ENCODE measurements around the gene MLXIP. TPM values are rescaled to one million over a fixed set of nuclear protein-coding genes. Genes with fewer than 3 reads are reported as not detected.
"Not testable (repeated sequence)": the region's sequence is repeated elsewhere in the genome, so short reads cannot be mapped to it uniquely, and the experiment has no call there.

Gene MLXIP
- total RNA-seq, 1 donor from 2014 or later: 16.9 TPM

DNA sequence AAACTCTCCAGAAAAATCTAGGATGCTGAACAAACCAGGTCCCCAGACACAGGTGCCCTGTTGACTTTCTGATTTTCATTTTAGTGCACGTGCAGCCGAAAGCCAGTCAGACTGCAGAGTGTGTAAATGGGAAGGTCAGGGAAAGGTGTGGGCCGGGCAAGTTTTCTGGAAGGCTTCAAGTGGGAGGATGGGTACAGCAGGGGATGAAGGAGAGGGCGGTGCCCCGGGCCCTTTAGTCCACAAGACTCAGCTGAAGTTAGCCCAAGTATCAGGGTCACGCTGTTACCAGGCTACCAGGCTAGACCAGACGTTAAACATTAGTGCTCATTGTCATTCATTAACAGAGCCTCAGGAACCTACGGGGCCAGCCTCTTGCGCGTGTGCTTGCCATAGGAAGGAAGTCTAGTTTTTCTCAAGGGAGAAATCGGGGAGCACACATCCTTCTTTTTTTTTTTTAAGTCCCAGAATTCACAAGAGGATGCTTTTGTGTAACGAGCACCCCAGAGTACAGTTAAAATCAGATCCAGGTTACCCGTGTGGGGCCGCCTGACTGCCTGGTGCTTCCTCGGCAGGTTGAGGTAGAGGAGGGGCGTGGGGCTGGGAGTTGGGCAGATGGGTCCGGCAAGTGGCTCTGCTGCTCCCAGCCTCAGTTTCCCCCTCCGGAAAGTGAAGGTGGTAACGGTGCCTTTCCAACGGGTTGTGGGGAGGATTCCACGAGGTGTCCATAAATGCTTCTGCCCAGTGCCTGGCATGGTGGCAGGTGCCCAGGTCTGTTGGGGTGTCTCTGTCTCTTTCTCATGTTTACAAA lies 37.8 kb upstream of the MLXIP start:
- Histone ChIP-seq H3K4me3 (no peak overlapping the region), H3K27me3 (no peaks in the 10 kb centered on the region), H3K36me3 (peaks cover 0 to 22% of the 10 kb centered on the region in 2 donors), H3K9me3 (no peaks in the 10 kb centered on the region), H3K27ac (no peak overlapping the region), H3K4me1 (no peaks in the 10 kb centered on the region)
- no peak for TF ChIP-seq POLR2AphosphoS5 (IDR thresholded peaks at IDR 0.05; ENCODE audit: insufficient read depth in 1 of 2, low read depth in 1 of 2)
- TF ChIP-seq, protein P1, sequence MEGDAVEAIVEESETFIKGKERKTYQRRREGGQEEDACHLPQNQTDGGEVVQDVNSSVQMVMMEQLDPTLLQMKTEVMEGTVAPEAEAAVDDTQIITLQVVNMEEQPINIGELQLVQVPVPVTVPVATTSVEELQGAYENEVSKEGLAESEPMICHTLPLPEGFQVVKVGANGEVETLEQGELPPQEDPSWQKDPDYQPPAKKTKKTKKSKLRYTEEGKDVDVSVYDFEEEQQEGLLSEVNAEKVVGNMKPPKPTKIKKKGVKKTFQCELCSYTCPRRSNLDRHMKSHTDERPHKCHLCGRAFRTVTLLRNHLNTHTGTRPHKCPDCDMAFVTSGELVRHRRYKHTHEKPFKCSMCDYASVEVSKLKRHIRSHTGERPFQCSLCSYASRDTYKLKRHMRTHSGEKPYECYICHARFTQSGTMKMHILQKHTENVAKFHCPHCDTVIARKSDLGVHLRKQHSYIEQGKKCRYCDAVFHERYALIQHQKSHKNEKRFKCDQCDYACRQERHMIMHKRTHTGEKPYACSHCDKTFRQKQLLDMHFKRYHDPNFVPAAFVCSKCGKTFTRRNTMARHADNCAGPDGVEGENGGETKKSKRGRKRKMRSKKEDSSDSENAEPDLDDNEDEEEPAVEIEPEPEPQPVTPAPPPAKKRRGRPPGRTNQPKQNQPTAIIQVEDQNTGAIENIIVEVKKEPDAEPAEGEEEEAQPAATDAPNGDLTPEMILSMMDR (IDR thresholded peaks at IDR 0.05): no peak
- TF ChIP-seq POLR2A (IDR thresholded peaks at IDR 0.05): no peak
- intact Hi-C loops (cut with DNase I): no loop called here
- DNase-seq (ENCODE audit: extremely low spot score in 2 of 2): no peak

GRCh38 chr12:122041458-122041857 lies 37.1 kb upstream of the MLXIP start:
- H3K9me3 ChIP-seq; H3K4me3 ChIP-seq; H3K27me3 ChIP-seq; H3K4me1 ChIP-seq; DNase-seq (ENCODE audit: extremely low spot score in 2 of 2); H3K27ac ChIP-seq; intact Hi-C loops (cut with DNase I): not testable (repeated sequence)
- H3K36me3 ChIP-seq: peaks cover 0 to 24% of the 10 kb centered on the region in 2 donors

DNA sequence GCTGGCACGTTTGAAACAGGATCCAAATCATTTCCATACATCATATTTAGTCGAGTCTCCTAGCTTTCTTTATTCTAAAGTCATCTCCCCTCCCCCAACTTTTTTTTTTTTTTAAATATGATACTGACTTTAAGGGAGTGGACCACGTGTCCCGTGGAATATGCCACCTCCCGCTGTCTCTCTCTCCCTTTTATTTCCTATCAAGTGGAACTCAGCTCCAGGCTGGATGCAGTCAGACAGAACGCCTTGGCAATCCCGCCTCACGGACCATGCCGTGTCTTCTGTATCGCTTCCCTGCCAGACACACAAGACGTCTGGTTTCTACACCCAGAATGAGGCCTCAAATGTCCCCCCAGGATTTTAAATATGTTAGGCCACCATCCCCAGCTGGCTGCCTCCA lies 35.6 kb upstream of the MLXIP start:
- H3K9me3 ChIP-seq: no peaks in the 10 kb centered on the region
- intact Hi-C loops (cut with DNase I): no loop called here
- DNase-seq (ENCODE audit: extremely low spot score in 2 of 2): no peak
- no peak for TF ChIP-seq POLR2AphosphoS5 (IDR thresholded peaks at IDR 0.05; ENCODE audit: insufficient read depth in 1 of 2, low read depth in 1 of 2)
- no peak for TF ChIP-seq POLR2A (IDR thresholded peaks at IDR 0.05)
- TF ChIP-seq, protein P1 (IDR thresholded peaks at IDR 0.05): no peak
- peaks cover 0 to 24% of the 10 kb centered on the region in 2 donors for H3K36me3 ChIP-seq
- H3K27ac ChIP-seq: no peak overlapping the region
- no peak overlapping the region for H3K4me3 ChIP-seq
- H3K27me3 ChIP-seq: no peaks in the 10 kb centered on the region
- no peaks in the 10 kb centered on the region for H3K4me1 ChIP-seq

- H3K9me3 ChIP-seq: no peaks in the 10 kb centered on the region
- H3K36me3 ChIP-seq: peaks cover 0 to 24% of the 10 kb centered on the region in 2 donors
- no peak overlapping the region for H3K4me3 ChIP-seq
- H3K4me1 ChIP-seq: no peaks in the 10 kb centered on the region
- H3K27ac ChIP-seq: no peak overlapping the region
- TF ChIP-seq POLR2A (IDR thresholded peaks at IDR 0.05) (no peak), POLR2AphosphoS5 (IDR thresholded peaks at IDR 0.05; ENCODE audit: insufficient read depth in 1 of 2, low read depth in 1 of 2) (no peak)
- TF ChIP-seq, protein P1 (IDR thresholded peaks at IDR 0.05): no peak
- no peak for DNase-seq (ENCODE audit: extremely low spot score in 2 of 2)
- intact Hi-C loops (cut with DNase I): no loop called here
- H3K27me3 ChIP-seq: no peaks in the 10 kb centered on the region
These were observed 35.1 kb upstream of the MLXIP start for GRCh38 chr12:122043476-122043875.

DNA sequence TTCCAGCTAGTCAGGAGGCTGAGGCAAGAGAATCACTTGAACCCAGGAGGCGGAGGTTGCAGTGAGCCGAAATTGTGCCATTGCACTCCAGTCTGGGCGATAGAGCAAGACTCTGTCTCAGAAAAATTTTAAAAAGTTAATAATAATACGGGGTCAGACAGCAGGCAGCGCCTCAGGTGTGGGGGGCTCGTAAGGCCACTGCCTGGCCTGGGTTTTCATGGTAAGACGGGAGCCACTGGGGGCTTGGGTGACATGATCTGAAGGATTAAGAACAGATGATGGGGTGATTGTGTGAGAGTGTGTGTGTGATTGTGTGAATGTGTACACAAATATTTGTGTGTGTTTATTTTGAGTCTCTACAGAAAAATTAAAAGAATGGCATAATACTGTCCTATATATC lies 33.3 kb upstream of the MLXIP start:
- Histone ChIP-seq H3K36me3 (peaks cover 0 to 24% of the 10 kb centered on the region in 2 donors), H3K27me3 (no peaks in the 10 kb centered on the region), H3K9me3 (no peaks in the 10 kb centered on the region), H3K4me1 (no peaks in the 10 kb centered on the region), H3K27ac (no peak overlapping the region), H3K4me3 (no peak overlapping the region)
- DNase-seq (ENCODE audit: extremely low spot score in 2 of 2): no peak
- no peak for TF ChIP-seq POLR2A (IDR thresholded peaks at IDR 0.05)
- no peak for TF ChIP-seq POLR2AphosphoS5 (IDR thresholded peaks at IDR 0.05; ENCODE audit: insufficient read depth in 1 of 2, low read depth in 1 of 2)
- TF ChIP-seq, protein P1 (IDR thresholded peaks at IDR 0.05): no peak
- intact Hi-C loops (cut with DNase I): no loop called here
